GM15510 (cell line): ENCODE data around the gene UTF1.

Experiments used
- POLR2A ChIP-seq: IDR thresholded peaks from 3 replicates; pipeline ENCODE4 v1.6.1; 2011; ENCODE audit warnings: borderline replicate concordance; ENCODE audit not compliant: insufficient read length; ENCODE audit errors: extremely low read depth

Gene UTF1, protein sequence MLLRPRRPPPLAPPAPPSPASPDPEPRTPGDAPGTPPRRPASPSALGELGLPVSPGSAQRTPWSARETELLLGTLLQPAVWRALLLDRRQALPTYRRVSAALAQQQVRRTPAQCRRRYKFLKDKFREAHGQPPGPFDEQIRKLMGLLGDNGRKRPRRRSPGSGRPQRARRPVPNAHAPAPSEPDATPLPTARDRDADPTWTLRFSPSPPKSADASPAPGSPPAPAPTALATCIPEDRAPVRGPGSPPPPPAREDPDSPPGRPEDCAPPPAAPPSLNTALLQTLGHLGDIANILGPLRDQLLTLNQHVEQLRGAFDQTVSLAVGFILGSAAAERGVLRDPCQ

DNA sequence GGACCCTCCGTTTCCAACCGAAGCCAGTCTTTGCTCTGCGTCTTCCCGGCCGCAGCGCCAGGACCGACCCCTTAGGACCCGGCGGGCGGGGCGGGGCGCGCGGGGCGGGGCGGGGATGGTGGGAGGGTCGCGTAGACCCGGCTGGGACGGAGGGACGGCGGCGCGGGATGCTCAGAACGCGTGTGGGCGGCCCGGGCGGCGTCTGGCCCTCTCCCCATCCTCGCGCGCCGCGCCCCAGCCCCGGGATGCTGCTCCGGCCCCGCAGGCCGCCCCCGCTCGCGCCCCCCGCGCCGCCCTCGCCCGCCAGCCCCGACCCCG is at the start of gene UTF1:
Gene UTF1, plus strand, starts transcription at position 174 of the 318 bp plus-strand sequence. Its CDS starts 72 bp downstream, at position 246.
- no peak for TF ChIP-seq POLR2A

DNA sequence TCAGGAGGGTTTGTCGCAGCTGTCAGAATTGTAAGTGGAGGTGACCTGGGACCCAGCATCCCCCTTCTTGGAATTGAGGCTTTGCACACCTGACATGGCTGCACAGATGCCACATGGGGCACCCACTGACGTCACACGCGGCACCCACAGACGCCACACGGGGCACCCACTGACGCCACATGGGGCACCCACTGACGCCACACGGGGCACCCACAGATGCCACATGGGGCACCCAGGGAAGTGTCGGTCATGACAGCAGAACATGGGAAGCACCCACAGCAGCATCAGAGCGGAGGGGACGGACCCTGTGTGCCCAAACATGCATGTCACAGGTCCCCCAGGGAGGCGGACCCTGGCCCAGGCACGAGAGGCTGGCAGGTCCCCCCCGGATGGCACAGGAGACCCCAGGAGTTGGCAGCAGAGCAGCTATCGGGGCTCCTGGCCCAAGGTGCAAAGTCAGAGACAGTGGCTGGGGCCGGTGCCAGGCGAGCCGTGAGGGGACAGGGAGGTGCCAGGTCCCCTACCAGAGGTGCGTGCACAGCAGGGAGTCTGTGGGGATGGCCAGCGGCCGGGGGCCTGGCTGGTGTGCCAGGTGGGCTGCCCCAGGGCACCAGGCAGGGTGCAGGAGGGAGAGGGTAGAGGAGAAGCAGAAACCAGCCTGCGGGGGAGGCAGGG is 48.9 kb upstream of the UTF1 start:
- no peak for TF ChIP-seq POLR2A

DNA sequence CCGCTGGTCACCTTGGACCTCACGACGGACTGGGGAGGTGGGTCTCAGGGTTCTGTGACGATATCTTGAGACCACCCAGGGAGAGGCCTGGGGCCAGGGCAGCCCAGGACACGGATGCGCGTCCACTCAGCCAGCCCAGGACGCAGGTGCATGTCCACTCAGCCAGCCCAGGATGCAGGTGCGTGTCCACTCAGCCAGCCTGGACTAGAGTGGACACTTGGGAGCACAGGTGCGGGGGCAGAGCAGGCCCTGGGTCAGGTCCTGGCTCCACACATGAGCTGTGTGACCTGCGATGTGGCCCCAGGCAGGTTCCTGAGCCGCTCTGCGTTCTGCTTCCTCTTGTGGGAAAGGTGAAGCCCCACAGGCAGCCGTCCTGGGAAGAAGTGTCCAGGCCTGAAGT is 47.8 kb upstream of the UTF1 start:
- TF ChIP-seq POLR2A, result no peak

DNA sequence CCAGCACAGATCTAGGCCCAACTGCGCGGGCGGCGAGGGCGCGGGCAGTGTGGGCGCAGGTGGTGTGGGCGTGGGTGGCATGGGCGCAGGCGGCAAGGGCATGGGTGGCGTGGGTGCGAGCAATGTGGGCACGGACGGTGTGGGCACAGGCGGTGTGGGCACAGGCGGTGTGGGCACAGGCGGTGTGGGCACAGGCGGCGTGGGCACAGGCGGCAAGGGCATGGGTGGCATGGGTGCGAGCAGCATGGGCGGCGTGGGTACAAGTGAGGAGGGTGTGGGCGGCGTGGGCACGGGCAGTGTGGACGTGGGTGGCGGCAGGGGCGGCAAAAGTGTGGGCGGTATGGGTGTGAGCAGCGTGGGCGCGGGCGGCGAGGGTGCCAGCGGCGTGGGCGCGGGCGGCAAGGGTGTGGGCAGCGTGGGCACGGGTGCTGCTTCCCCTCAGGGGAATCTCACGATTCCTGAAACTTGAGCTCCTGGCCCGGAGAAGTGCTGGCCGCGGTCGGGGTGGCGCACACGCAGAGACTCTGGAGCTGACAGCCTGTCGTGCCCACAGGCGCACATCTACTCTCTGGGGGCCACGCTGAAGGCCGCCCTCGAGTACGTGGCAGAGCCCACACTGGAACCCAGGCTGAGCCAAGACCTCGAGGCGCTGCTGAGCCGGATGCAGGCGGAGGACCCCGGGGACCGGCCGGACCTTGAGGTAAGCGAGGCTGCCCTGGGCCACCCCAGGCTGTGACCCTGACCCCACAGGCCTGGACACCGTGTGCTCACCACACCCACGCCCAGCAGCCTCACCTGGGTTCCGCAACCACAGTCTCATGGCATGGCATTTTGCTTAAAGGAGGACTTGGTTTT is 47.0 kb upstream of the UTF1 start:
- TF ChIP-seq POLR2A, result no peak

DNA sequence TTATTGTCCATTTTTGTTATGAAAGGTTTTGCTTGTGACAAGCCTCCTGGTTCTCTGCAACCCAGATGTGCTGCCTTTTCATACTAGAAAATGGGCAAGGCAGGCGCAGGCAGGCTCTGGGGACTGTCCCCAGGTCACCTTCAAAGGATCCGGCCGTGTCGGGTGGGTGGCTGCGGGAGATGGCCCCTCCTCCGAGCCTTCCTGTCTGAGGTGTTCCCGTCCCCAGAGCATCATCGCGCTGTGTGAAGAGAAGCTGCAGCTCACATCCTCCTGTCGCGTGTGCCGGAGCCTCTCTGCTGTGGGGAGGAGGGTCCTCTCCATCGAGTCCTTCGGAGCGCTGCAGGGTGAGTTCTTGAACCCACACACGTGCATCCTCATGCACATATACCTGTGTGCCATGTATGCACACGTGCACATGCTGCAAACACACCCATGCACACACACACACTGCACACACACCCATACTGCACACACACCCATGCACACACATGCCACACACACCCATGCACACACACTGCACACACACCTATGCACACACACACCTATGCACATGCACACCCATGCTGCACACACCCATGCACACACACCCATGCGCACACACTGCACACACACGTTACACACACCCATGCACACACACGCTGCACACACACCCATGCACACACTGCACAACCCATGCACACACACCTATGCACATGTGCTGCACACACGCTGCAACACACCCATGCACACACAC is 46.2 kb upstream of the UTF1 start:
- no peak for TF ChIP-seq POLR2A

DNA sequence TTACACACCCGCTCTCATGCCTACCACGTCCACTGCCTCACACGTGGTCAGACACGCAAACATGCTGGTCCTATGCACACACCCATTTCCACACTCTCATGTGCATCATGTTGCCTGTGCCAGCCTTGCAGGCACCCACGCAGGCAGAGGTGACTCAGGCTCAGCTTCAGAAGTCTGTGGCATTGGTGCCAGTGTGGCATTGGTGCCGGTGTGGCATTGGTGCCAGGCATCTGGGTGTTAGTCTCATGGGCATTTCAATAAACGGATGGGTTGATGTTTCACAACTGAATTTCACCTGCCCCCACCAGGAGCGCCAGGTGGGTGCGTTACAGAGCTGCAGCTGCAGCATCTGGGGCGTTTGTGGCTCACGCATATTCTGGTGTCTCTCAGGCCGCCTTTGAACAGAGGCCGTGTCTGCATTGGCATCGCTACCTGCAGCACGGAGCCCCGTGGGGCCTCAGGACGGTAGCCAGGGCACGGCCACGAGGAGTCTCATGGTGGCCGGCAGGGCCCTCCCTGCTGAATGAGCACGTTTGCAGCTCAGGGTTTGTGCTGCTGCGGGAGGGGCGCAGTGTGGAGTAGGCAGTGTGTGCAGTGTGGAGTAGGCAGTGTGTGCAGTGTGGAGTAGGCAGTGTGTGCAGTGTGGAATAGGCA is 45.3 kb upstream of the UTF1 start:
- no peak for TF ChIP-seq POLR2A

DNA sequence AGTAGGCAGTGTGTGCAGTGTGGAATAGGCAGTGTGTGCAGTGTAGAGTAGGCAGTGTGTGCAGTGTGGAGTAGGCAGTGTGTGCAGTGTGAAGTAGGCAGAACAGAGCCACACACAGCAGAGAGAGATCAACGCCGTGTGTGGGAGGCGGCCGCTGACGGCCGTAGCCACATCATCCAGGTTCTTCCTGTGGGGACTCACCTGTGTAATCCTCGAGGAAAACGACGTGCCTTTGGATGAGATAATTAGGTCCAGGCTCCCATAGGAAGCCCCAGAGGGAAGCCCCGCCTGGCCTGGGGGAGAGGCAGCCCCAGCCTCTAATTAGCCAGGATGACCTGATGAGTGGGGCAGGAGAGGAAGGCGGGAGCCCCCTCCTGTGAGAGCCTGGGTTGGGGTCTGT is 44.6 kb upstream of the UTF1 start:
- no peak for TF ChIP-seq POLR2A

DNA sequence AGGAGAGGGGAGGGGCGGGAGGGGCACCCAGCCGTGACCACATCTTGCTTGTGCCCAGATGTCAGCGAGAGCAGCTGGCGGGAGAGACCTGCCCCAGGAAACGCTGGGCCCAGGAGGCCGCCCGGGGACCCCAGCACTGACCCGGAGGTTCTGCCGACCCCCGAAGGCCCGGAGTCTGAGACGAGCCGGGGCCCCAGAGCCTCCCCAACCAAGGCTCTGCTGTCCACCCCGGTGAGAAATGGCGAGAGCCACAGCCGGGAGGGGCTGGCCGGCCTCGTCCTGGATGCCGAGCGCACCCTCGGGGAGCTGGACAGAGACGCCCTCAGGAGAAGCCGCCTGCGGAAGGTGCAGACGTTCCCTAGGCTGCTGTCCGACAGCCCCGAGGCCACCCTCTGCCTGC is 44.1 kb upstream of the UTF1 start:
- no peak for TF ChIP-seq POLR2A

DNA sequence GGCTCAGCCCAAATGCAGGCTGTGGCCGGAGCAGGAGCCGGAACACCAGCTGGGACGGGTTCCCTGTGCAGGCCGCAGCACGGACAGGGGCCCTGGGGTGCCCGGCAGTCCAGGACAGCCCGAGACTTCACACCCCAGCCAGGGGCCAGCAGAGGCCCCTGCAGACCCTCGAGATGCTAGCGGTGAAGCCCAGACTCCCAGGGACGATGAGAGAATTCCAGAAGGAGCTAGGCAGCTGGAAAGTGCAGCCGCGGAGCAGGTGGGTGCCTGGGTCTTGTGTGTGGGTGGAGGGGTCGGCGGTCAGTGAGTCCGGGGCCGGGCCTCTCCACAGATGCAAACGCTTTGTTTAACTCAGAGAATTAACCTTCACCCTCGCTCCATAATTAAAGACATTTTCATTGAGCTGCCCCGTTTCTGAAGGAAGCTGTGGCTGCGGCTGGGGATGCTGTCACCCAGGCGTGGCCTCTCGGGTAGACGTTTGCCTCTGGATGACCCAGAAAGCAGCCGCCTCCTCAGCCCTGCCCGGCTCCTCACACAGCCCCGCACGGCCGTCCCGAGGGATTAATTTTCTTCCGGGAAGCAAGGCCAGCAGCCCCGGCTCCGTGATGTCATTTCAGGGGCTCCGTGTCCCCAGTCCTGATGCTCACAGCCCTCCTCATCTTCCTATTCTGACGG is 43.5 kb upstream of the UTF1 start:
- no peak for TF ChIP-seq POLR2A

DNA sequence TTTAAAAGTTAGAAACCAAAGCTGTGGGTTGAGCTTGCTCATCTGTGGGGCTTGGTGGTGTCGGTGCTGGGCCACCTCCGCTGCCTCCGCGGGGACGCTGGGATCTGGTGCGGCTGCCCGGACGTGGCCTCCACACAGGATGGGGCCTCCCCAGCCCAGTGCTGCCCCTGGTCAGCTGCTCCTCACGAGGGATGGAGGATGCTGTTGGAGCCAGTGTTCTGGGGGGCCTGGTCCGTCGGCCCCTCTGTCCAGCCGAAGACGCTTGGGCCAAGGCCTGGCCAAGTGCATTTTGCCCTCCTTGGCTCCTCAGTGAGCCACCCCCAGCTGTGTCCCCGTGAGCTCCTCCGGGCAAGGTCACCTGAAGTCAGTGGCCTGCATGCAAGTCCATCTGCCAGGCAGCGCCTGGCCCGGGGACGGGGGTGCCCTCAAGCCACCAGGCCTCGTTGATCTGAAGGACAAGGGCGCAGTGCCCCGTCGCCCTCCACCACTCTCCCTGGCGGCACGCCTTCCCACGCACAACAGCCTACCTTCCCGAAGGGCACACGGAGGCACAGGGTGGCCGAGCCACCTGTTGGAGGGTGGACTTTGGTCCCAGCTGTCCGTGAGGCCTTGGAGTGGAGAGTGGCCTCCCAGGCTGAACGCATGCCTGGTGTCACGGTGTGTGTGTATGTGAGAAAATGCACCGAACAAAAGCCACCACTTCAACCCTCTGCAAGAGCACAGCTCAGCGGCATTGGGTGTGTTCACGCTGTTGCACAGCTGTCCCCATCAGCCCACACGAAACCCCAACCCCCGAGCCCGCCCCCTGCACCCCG is 42.7 kb upstream of the UTF1 start:
- no peak for TF ChIP-seq POLR2A

DNA sequence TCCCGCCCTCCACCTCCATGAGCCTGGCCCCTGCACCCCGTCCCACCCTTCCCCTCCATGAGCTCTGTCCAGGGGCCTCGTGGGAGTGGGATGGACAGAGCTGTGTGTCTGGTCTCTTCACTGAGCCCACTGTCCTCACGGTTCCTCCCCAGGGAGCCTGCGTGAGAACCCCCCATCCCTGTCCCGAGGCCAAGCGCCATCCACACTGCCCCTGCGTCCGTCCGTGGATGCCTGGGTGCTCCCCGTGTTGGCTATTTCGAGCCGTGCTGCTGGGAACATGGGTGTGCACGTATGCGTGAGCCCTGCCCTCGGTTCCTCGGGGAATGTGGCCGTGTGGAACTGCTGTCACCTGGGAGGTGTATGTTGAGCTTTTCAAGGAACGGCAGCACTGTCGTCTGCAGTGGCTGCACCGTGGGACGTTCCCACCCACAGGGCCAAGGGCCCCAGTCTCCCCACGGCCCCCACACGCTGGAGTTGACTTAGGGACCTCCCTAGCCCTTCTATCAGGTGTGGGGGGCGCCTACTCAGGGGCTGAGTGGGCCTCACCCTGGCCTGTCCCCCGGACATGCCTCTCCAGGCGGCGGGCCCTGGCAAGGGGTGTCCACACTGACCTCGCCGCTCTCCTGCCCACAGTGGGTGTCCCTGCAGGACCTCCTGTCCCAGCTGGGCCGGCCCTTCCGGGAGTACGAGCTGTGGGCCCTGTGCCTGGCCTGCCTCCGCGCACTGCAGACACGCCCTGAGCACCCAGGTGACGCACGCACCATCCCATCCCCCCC is 41.9 kb upstream of the UTF1 start:
- no peak for TF ChIP-seq POLR2A

DNA sequence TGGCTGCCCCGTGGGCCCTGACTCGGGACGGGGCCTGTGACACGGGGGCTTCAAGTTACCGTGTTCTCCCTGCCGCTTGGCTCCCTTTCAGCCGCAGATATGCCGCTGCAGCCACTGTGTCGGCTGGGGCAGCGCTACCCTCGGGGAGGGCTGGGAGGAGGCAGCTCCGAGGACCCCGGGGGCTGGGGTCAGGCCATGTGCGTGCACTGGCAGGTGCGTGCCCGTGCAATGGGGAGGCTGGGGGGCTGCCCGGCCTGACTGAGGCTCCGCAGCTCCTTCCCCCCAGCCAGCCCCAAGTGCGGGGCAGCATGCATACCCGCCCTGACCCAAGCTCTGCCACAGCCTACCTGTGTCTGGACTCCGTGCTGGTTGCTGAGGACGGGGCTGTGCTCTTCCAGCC is 40.8 kb upstream of the UTF1 start:
- no peak for TF ChIP-seq POLR2A
